Keratinocyte (primary cell): ENCODE data around the gene RHOJ. TPM values are rescaled to one million over a fixed set of nuclear protein-coding genes. Genes with fewer than 3 reads are reported as not detected.

ENCODE experiments used
- DNase-seq: peaks from one replicate; pipeline ENCODE4 v3.0.0-alpha.2; 2011; ENCODE audit warnings: low read depth, missing footprints, low spot score
- FAIRE-seq: peaks from 2 replicates; lab custom pipeline; 2011; peaks lifted over from hg19 to GRCh38; lab: Jason Lieb, UNC
- H2AFZ ChIP-seq: 2 replicates; pipeline ENCODE4 v1.6.0; 2012; ENCODE audit warnings: low read length, control low read depth, inconsistent platforms; ENCODE audit not compliant: control insufficient read depth
- H3K27ac ChIP-seq: 2 replicates; pipeline ENCODE4 v1.5.1; 2011; ENCODE audit warnings: low read length; ENCODE audit not compliant: control insufficient read depth, insufficient read depth
- H3K27me3 ChIP-seq: 3 replicates; pipeline ENCODE4 v1.6.0; 2011; ENCODE audit warnings: low read length; ENCODE audit not compliant: control insufficient read depth, insufficient read depth; ENCODE audit errors: extremely low read depth
- H3K36me3 ChIP-seq, 2 experiments: 2 replicates in 1 of 2; 3 replicates in 1 of 2; pipeline ENCODE4 v1.5.1; 2011; ENCODE audit warnings: low read length in 2 of 2, mild to moderate bottlenecking in 1 of 2; ENCODE audit not compliant: control insufficient read depth in 2 of 2, insufficient read depth in 2 of 2; ENCODE audit errors: extremely low read depth in 1 of 2
- H3K4me1 ChIP-seq: 3 replicates; pipeline ENCODE4 v1.5.1; 2011; ENCODE audit warnings: low read length; ENCODE audit not compliant: control insufficient read depth, insufficient read depth; ENCODE audit errors: extremely low read depth
- H3K4me2 ChIP-seq: 3 replicates; pipeline ENCODE4 v1.6.0; 2011; ENCODE audit warnings: low read depth, low read length; ENCODE audit not compliant: control insufficient read depth, insufficient read depth; ENCODE audit errors: extremely low read depth
- H3K4me3 ChIP-seq, 3 experiments: fragments of 200-600 bp in 1 of 3; sonication (generic) in 1 of 3; 2 replicates in 2 of 3; 3 replicates in 1 of 3; pipeline ENCODE4 v1.5.1; 2011 to 2016; ENCODE audit warnings: low read length in 3 of 3, mild to moderate bottlenecking in 3 of 3, control low read depth in 2 of 3, inconsistent platforms in 1 of 3, low read depth in 1 of 3, mixed read lengths in 1 of 3, mixed run types in 1 of 3, moderate library complexity in 1 of 3; ENCODE audit not compliant: control insufficient read depth in 2 of 3, insufficient read depth in 2 of 3; ENCODE audit errors: extremely low read depth in 1 of 3
- H3K79me2 ChIP-seq: 2 replicates; pipeline ENCODE4 v1.6.0; 2012; ENCODE audit warnings: low read length; ENCODE audit not compliant: control insufficient read depth, insufficient read depth
- H3K9ac ChIP-seq: 3 replicates; pipeline ENCODE4 v1.6.0; 2011; ENCODE audit warnings: low read length; ENCODE audit not compliant: control insufficient read depth, insufficient read depth; ENCODE audit errors: extremely low read depth
- H3K9me1 ChIP-seq: 3 replicates; pipeline ENCODE4 v1.6.0; 2011; ENCODE audit warnings: low read length; ENCODE audit not compliant: control insufficient read depth, insufficient read depth; ENCODE audit errors: extremely low read depth
- H3K9me3 ChIP-seq: 2 replicates; pipeline ENCODE4 v1.5.1; 2012; ENCODE audit warnings: low read depth, low read length; ENCODE audit not compliant: control insufficient read depth
- H4K20me1 ChIP-seq: 3 replicates; pipeline ENCODE4 v1.6.0; 2011; ENCODE audit warnings: low read length; ENCODE audit not compliant: control insufficient read depth, insufficient read depth; ENCODE audit errors: extremely low read depth
- EZH2 ChIP-seq: IDR thresholded peaks from one replicate; pipeline ENCODE4 v1.6.1; 2012; ENCODE audit warnings: inconsistent platforms, mild to moderate bottlenecking, low read length, moderate library complexity
- dilution Hi-C: fragments of 300-500 bp; cut with MboI; formaldehyde crosslinking; loops from one replicate; pipeline ENCODE4 v1.7.0; 2020; ENCODE audit warnings: low sequenced_read_pairs; ENCODE audit not compliant: extremely low pct_ligation_motif_present
- polyA minus RNA-seq, 3 experiments: library from RNA; depleted of rRNA, polyadenylated mRNA; stranded (reverse); fragments of >200 nt; gene quantifications; 1 replicate in 1 of 3; 2 replicates in 1 of 3; 3 replicates in 1 of 3; pipeline ENCODE4 v1.2.3, GENCODE V29; 2011
- polyA plus RNA-seq, 5 experiments: library from polyadenylated mRNA; depleted of rRNA in 3 of 5; stranded (reverse) in 3 of 5; stranded (forward) in 1 of 5; unstranded in 1 of 5; fragments of >200 nt; gene quantifications; 1 replicate in 1 of 5; 2 replicates in 3 of 5; 3 replicates in 1 of 5; pipeline versions ENCODE4 v1.2.1 to v1.2.3, GENCODE V29; 2011 to 2012; ENCODE audit warnings: missing spikeins in 2 of 5, low read depth in 1 of 5, low replicate concordance in 1 of 5
- TF ChIP-seq, protein P1 (sequence below), 3 experiments: IDR thresholded peaks in 1 of 3; conservative IDR thresholded peaks in 1 of 3; optimal IDR thresholded peaks in 1 of 3; 2 replicates in 2 of 3; 3 replicates in 1 of 3; pipeline versions ENCODE3 to v1.5.1; 2011; ENCODE audit warnings: low read length in 3 of 3, mild to moderate bottlenecking in 3 of 3, moderate library complexity in 2 of 3, control low read depth in 1 of 3, inconsistent platforms in 1 of 3; ENCODE audit not compliant: insufficient read depth in 2 of 3; ENCODE audit errors: extremely low read depth in 1 of 3

The RHOJ gene
- polyA plus RNA-seq (0.24 to 0.46 TPM (median 0.26 TPM) in 3 replicates), polyA minus RNA-seq (0.10 to 0.63 TPM (median 0.16 TPM) in 3 replicates)
- 0.54 TPM for polyA plus RNA-seq (2011; ENCODE audit: low read depth)
- 0.11 and 0.18 TPM in 2 replicates for polyA plus RNA-seq (2011; cell fraction: cytosol; rRNA removed)
- polyA plus RNA-seq (2011; cell fraction: nucleus; rRNA removed), result 0.18 and 0.97 TPM in 2 replicates
- 0.17 and 0.47 TPM in 2 replicates for polyA plus RNA-seq (2012; ENCODE audit: low replicate concordance)
- not detected for polyA minus RNA-seq (2011; cell fraction: cytosol; rRNA and poly(A)+ RNA removed)
- 0.93 TPM in 1 of 2 replicates, not detected in the other for polyA minus RNA-seq (2011; cell fraction: nucleus; rRNA and poly(A)+ RNA removed)

- Histone ChIP-seq H3K36me3 (no peaks in the 10 kb centered on the region), H3K4me1 (peaks cover 23% of the 10 kb centered on the region), H3K27me3 (no peaks in the 10 kb centered on the region), H3K9me3 (no peaks in the 10 kb centered on the region), H3K27ac (peak within 1 kb of the TSS; percentile 8), H3K9me1 (no peaks in the 10 kb centered on the region), H4K20me1 (no peaks in the 10 kb centered on the region), H3K9ac (peak within 1 kb of the TSS; percentile 30), H3K4me3 (peak within 1 kb of the TSS in 1 of 3 experiments; percentile 15), H3K4me2 (peak within 1 kb of the TSS; percentile 70), H3K79me2 (no peaks in the 10 kb centered on the region), H2AFZ (peak within 1 kb of the TSS; percentile 88)
- dilution Hi-C loops, result no loop called here
- DNase-seq (no peak), FAIRE-seq (no peak)
- TF ChIP-seq, protein P1, sequence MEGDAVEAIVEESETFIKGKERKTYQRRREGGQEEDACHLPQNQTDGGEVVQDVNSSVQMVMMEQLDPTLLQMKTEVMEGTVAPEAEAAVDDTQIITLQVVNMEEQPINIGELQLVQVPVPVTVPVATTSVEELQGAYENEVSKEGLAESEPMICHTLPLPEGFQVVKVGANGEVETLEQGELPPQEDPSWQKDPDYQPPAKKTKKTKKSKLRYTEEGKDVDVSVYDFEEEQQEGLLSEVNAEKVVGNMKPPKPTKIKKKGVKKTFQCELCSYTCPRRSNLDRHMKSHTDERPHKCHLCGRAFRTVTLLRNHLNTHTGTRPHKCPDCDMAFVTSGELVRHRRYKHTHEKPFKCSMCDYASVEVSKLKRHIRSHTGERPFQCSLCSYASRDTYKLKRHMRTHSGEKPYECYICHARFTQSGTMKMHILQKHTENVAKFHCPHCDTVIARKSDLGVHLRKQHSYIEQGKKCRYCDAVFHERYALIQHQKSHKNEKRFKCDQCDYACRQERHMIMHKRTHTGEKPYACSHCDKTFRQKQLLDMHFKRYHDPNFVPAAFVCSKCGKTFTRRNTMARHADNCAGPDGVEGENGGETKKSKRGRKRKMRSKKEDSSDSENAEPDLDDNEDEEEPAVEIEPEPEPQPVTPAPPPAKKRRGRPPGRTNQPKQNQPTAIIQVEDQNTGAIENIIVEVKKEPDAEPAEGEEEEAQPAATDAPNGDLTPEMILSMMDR (optimal IDR thresholded peaks at IDR 0.05 in 1 of 3, IDR thresholded peaks at IDR 0.05 in 1 of 3, conservative IDR thresholded peaks at IDR 0.05 in 1 of 3; ENCODE audit: extremely low read depth in 1 of 3, insufficient read depth in 2 of 3, low read length in 3 of 3), result no peak
- TF ChIP-seq EZH2, result no peak
These were observed at the start of gene RHOJ for GRCh38 chr14:63204407-63205043. Gene RHOJ, plus strand, starts transcription at chr14:63204443. Its CDS starts 427 bp downstream, at chr14:63204870.

GRCh38 chr14:63155511-63156185 lies 48.6 kb upstream of the RHOJ start:
- DNase-seq (no peak), FAIRE-seq (peak; percentile 65)
- H3K9me3 ChIP-seq, result no peaks in the 10 kb centered on the region
- peak overlapping the region; percentile 27 for H3K4me2 ChIP-seq
- no peak overlapping the region for H3K4me3 ChIP-seq
- TF ChIP-seq, protein P1 (optimal IDR thresholded peaks at IDR 0.05 in 1 of 3, IDR thresholded peaks at IDR 0.05 in 1 of 3, conservative IDR thresholded peaks at IDR 0.05 in 1 of 3; ENCODE audit: extremely low read depth in 1 of 3, insufficient read depth in 2 of 3, low read length in 3 of 3), result no peak
- H3K79me2 ChIP-seq, result no peaks in the 10 kb centered on the region
- no peak overlapping the region for H2AFZ ChIP-seq
- no peaks in the 10 kb centered on the region for H4K20me1 ChIP-seq
- no peaks in the 10 kb centered on the region for H3K36me3 ChIP-seq
- no peaks in the 10 kb centered on the region for H3K9me1 ChIP-seq
- H3K4me1 ChIP-seq, result peaks cover 5% of the 10 kb centered on the region
- H3K9ac ChIP-seq, result no peak overlapping the region
- dilution Hi-C loops, result no loop called here
- H3K27me3 ChIP-seq, result no peaks in the 10 kb centered on the region
- H3K27ac ChIP-seq, result no peak overlapping the region
